Measurements from ENCODE around the gene NYAP2.

The NYAP2 gene

DNA sequence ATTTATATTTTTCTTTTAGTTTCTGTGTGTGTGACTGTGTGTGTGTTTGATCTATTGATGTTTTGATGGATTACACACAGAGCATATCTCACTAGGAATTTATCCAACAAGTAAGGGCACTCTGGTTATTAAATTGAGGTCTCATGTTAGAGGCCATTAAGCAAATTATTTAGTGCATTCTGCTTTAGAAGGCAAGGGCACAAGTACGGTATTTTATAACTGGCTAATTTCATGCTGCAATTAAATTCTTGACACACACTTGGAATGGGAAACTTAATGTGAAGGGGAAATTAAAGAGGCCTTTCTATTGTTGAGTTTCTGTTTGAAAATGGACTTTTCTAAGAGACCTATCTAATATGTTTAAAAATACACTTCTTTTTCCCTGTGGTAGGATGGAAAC is 25.8 kb downstream of the NYAP2 start:
- TF ChIP-seq, protein P1, sequence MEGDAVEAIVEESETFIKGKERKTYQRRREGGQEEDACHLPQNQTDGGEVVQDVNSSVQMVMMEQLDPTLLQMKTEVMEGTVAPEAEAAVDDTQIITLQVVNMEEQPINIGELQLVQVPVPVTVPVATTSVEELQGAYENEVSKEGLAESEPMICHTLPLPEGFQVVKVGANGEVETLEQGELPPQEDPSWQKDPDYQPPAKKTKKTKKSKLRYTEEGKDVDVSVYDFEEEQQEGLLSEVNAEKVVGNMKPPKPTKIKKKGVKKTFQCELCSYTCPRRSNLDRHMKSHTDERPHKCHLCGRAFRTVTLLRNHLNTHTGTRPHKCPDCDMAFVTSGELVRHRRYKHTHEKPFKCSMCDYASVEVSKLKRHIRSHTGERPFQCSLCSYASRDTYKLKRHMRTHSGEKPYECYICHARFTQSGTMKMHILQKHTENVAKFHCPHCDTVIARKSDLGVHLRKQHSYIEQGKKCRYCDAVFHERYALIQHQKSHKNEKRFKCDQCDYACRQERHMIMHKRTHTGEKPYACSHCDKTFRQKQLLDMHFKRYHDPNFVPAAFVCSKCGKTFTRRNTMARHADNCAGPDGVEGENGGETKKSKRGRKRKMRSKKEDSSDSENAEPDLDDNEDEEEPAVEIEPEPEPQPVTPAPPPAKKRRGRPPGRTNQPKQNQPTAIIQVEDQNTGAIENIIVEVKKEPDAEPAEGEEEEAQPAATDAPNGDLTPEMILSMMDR (conservative IDR thresholded peaks at IDR 0.05; ENCODE audit: low read length): no peak
- no peak overlapping the region for H3K4me3 ChIP-seq (ENCODE audit: low read length)
- no peak for DNase-seq (ENCODE audit: low read depth)

- no peak overlapping the region for H3K4me3 ChIP-seq (ENCODE audit: low read length)
- TF ChIP-seq, protein P1 (conservative IDR thresholded peaks at IDR 0.05; ENCODE audit: low read length): no peak
- DNase-seq (ENCODE audit: low read depth): no peak
These were observed 28.9 kb downstream of the NYAP2 start for GRCh38 chr2:225428360-225428759.

DNA sequence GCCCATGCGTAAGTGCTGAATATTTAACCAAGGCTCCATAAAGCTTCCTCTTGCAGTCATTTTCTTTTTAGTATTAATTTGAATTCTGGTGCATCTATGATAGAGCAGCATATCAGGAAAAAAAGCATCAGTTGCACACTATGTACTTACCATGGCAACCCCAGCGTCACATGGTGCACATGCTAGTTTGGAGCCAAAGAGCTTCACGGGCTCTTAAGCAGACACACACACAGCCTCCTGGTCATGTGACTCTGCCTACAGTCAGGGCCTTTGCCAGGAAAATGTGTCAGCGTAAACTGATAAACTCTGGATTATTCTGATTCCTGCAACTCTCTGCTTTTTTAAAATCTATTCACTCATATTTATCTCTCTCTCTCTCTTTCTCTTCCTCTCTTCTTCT is 30.2 kb downstream of the NYAP2 start:
- no peak overlapping the region for H3K4me3 ChIP-seq (ENCODE audit: low read length)
- peak; percentile 1 for DNase-seq (ENCODE audit: low read depth)
- TF ChIP-seq, protein P1 (conservative IDR thresholded peaks at IDR 0.05; ENCODE audit: low read length): no peak

DNA sequence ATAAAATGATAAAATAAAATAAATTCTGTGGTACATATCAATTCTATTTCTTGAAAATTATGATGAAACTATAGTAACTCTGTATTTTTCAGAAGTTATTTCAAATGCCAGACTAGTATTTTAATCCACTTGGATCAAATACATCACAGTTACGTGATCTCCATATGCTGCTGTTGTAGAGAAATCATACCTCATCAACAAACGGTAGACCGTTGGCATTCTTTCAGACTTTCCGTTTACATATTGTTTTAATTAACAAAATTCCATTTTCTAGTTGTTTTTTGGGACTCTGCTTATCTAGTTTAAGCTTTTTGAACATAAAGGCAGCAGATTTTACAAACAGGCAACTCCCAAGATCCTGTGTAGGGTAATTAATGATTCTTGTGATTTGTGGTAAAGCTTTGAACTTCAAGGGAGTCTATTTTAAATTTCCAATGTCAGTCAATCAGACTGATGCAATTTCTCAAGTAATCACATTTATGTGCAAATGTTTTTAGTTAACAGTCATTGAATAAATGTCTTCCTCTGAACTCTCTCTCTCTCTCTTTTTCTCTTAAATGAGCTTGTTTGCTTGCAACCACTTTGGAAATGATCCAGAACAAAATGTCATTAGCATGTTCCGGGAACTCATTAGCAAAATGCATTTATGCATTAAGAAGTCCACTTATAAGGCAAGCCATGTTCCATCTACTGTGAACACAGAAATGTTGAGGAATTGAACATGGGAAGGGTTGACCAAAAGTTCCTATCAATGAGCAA is 31.8 kb downstream of the NYAP2 start:
- TF ChIP-seq, protein P1 (conservative IDR thresholded peaks at IDR 0.05; ENCODE audit: low read length): no peak
- DNase-seq (ENCODE audit: low read depth): no peak

GRCh38 chr2:225434014-225434413 is 34.5 kb downstream of the NYAP2 start:
- DNase-seq (ENCODE audit: low read depth): no peak
- TF ChIP-seq, protein P1 (conservative IDR thresholded peaks at IDR 0.05; ENCODE audit: low read length): no peak
- no peak overlapping the region for H3K4me3 ChIP-seq (ENCODE audit: low read length)

More for the DNA sequence above, 31.8 kb downstream of the NYAP2 start:
- no peak overlapping the region for H3K4me3 ChIP-seq (ENCODE audit: low read length)

- TF ChIP-seq, protein P1 (conservative IDR thresholded peaks at IDR 0.05; ENCODE audit: low read length): no peak
- DNase-seq (ENCODE audit: low read depth): no peak
- no peak overlapping the region for H3K4me3 ChIP-seq (ENCODE audit: low read length)
These were observed 37.8 kb downstream of the NYAP2 start for GRCh38 chr2:225437319-225437718.

DNA sequence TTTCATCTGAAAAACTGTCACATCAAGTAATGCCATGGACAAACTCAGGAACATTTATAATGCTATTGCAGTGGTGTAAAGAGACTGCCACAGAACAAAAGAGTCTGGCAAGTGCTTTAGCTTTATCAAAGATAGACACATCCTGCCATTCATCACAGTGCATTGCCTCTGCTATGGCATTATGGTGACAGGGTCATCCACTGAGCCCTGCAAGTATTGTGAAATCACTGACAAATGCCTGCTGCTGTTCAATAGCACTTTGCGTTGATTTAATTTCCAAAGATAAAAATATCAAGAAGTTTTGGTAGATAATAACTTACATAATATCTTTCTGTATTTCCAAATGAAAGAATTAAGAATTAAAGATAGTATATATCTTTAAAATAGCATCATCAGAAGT is 38.7 kb downstream of the NYAP2 start:
- TF ChIP-seq, protein P1 (conservative IDR thresholded peaks at IDR 0.05; ENCODE audit: low read length): no peak
- no peak for DNase-seq (ENCODE audit: low read depth)
- no peak overlapping the region for H3K4me3 ChIP-seq (ENCODE audit: low read length)

Data from AG10803 (cell line).